H9 (cell line): Measurements from ENCODE around the gene XBP1. TPM values are rescaled to one million over a fixed set of nuclear protein-coding genes. Genes with fewer than 3 reads are reported as not detected.

Experiments
- DNase-seq: peaks from one replicate; pipeline ENCODE4 v3.0.0-alpha.2; 2017
- H2AFZ ChIP-seq: one replicate; pipeline ENCODE4 v1.6.1; 2013; ENCODE audit warnings: mild to moderate bottlenecking, low read length, control low read depth, moderate library complexity
- H2AK5ac ChIP-seq: 2 replicates; pipeline ENCODE4 v1.6.1; 2013; ENCODE audit warnings: low read length, control low read depth, mixed read lengths; ENCODE audit not compliant: insufficient read length
- H2BK120ac ChIP-seq: one replicate; pipeline ENCODE4 v1.6.1; 2013; ENCODE audit warnings: low read depth, mild to moderate bottlenecking, low read length, control low read depth, inconsistent platforms; ENCODE audit not compliant: poor library complexity, severe bottlenecking
- H2BK12ac ChIP-seq: 2 replicates; pipeline ENCODE4 v1.6.1; 2013; ENCODE audit warnings: low read length, control low read depth, mixed read lengths, low read depth; ENCODE audit not compliant: insufficient read length
- H2BK15ac ChIP-seq: 2 replicates; pipeline ENCODE4 v1.6.1; 2013; ENCODE audit warnings: low read depth, low read length, control low read depth
- H2BK20ac ChIP-seq: one replicate; pipeline ENCODE4 v1.6.1; 2013; ENCODE audit warnings: low read depth, mild to moderate bottlenecking, low read length, control low read depth, inconsistent platforms; ENCODE audit not compliant: poor library complexity, severe bottlenecking
- H2BK5ac ChIP-seq: 2 replicates; pipeline ENCODE4 v1.6.1; 2013; ENCODE audit warnings: low read length, control low read depth, mixed read lengths; ENCODE audit not compliant: insufficient read length
- H3K14ac ChIP-seq: 2 replicates; pipeline ENCODE4 v1.6.1; 2013; ENCODE audit warnings: low read length, control low read depth; ENCODE audit not compliant: insufficient read depth
- H3K18ac ChIP-seq: 2 replicates; pipeline ENCODE4 v1.6.1; 2013; ENCODE audit warnings: low read depth, mild to moderate bottlenecking, mixed read lengths, low read length, control low read depth; ENCODE audit not compliant: insufficient read length
- H3K23ac ChIP-seq: 2 replicates; pipeline ENCODE4 v1.6.1; 2013; ENCODE audit warnings: low read length, control low read depth, mixed read lengths, low read depth; ENCODE audit not compliant: insufficient read length
- H3K23me2 ChIP-seq: 2 replicates; pipeline ENCODE4 v1.6.1; 2013; ENCODE audit warnings: low read depth, mild to moderate bottlenecking, mixed read lengths, low read length, control low read depth; ENCODE audit not compliant: insufficient read length, poor library complexity, severe bottlenecking
- H3K27ac ChIP-seq: 2 replicates; pipeline ENCODE4 v1.5.1; 2013; ENCODE audit warnings: low read length, control low read depth, mixed read lengths, low read depth; ENCODE audit not compliant: insufficient read length
- H3K27me3 ChIP-seq: 2 replicates; pipeline ENCODE4 v1.6.1; 2013; ENCODE audit warnings: low read length, control low read depth, inconsistent platforms; ENCODE audit not compliant: insufficient read depth
- H3K4ac ChIP-seq: 2 replicates; pipeline ENCODE4 v1.6.1; 2013; ENCODE audit warnings: low read depth, mild to moderate bottlenecking, control low read depth, inconsistent platforms, low read length, moderate library complexity
- H3K4me1 ChIP-seq: 2 replicates; pipeline ENCODE4 v1.6.1; 2013; ENCODE audit warnings: low read length, control low read depth, inconsistent platforms; ENCODE audit not compliant: insufficient read depth
- H3K4me2 ChIP-seq: 2 replicates; pipeline ENCODE4 v1.6.1; 2013; ENCODE audit warnings: low read length, control low read depth, mixed read lengths; ENCODE audit not compliant: insufficient read length, insufficient read depth
- H3K56ac ChIP-seq: 2 replicates; pipeline ENCODE4 v1.6.1; 2013; ENCODE audit warnings: low read depth, mild to moderate bottlenecking, mixed read lengths, low read length, control low read depth; ENCODE audit not compliant: insufficient read length
- H3K79me1 ChIP-seq: 2 replicates; pipeline ENCODE4 v1.6.1; 2013; ENCODE audit warnings: low read depth, mild to moderate bottlenecking, moderate library complexity, low read length, control low read depth, inconsistent platforms; ENCODE audit not compliant: insufficient read depth, poor library complexity, severe bottlenecking
- H3K79me2 ChIP-seq: 2 replicates; pipeline ENCODE4 v1.6.1; 2013; ENCODE audit warnings: low read length, control low read depth, inconsistent platforms; ENCODE audit not compliant: insufficient read depth
- H3K9ac ChIP-seq: 2 replicates; pipeline ENCODE4 v1.6.1; 2013; ENCODE audit warnings: low read length, control low read depth, mixed read lengths; ENCODE audit not compliant: insufficient read length; ENCODE audit errors: extremely low read depth
- H3K9me3 ChIP-seq: one replicate; pipeline ENCODE4 v1.6.1; 2013; ENCODE audit warnings: low read depth, low read length, inconsistent platforms; ENCODE audit not compliant: control insufficient read depth
- H3T11ph ChIP-seq: one replicate; pipeline ENCODE4 v1.6.1; 2013; ENCODE audit warnings: mild to moderate bottlenecking, low read length, control low read depth, inconsistent platforms
- H4K20me1 ChIP-seq: one replicate; pipeline ENCODE4 v1.6.1; 2013; ENCODE audit not compliant: control insufficient read depth, insufficient read length, insufficient read depth
- H4K5ac ChIP-seq: 2 replicates; pipeline ENCODE4 v1.6.1; 2013; ENCODE audit warnings: low read depth, mild to moderate bottlenecking, mixed read lengths, low read length, control low read depth; ENCODE audit not compliant: insufficient read length
- H4K8ac ChIP-seq: replicated peaks from 2 replicates; pipeline ENCODE4 v1.6.1; 2013; ENCODE audit warnings: low read length, control low read depth, mixed read lengths, low read depth; ENCODE audit not compliant: insufficient read length
- H4K91ac ChIP-seq: 2 replicates; pipeline ENCODE4 v1.6.1; 2013; ENCODE audit warnings: low read depth, mild to moderate bottlenecking, moderate library complexity, mixed read lengths, low read length, control low read depth; ENCODE audit not compliant: insufficient read length
- H3K27ac Mint-ChIP-seq, 3 experiments: 2 replicates in 2 of 3; 3 replicates in 1 of 3; pipeline ENCODE4 v1.8.0; 2020 to 2021; ENCODE audit warnings: mixed read lengths in 3 of 3, mild to moderate bottlenecking in 1 of 3, moderate library complexity in 1 of 3
- H3K27me3 Mint-ChIP-seq: 2 replicates; pipeline ENCODE4 v1.8.0; 2021; ENCODE audit warnings: low read depth, mild to moderate bottlenecking, moderate library complexity, mixed read lengths
- H3K36me3 Mint-ChIP-seq, 3 experiments: 2 replicates in 2 of 3; 3 replicates in 1 of 3; pipeline ENCODE4 v1.8.0; 2020 to 2021; ENCODE audit warnings: low read depth in 3 of 3, mixed read lengths in 3 of 3; ENCODE audit not compliant: insufficient read depth in 1 of 3
- H3K4me1 Mint-ChIP-seq, 2 experiments: 2 replicates each; pipeline ENCODE4 v1.8.0; 2020; ENCODE audit warnings: mixed read lengths in 2 of 2
- H3K4me3 Mint-ChIP-seq, 2 experiments: 2 replicates in 1 of 2; 3 replicates in 1 of 2; pipeline ENCODE4 v1.8.0; 2020 to 2021; ENCODE audit warnings: mild to moderate bottlenecking in 2 of 2, mixed read lengths in 2 of 2, moderate library complexity in 1 of 2
- H3K9me3 Mint-ChIP-seq, 2 experiments: 2 replicates in 1 of 2; 3 replicates in 1 of 2; pipeline ENCODE4 v1.8.0; 2020; ENCODE audit warnings: mild to moderate bottlenecking in 2 of 2, mixed read lengths in 2 of 2, moderate library complexity in 1 of 2
- CTCF ChIP-seq: fragments of 200-600 bp; sonication (generic); conservative IDR thresholded peaks from 3 replicates; pipeline ENCODE4 v1.8.0; 2021; ENCODE audit warnings: antibody characterized with exemption, mild to moderate bottlenecking
- WGBS: extraction: QIAGEN DNeasy Blood & Tissue Kit; methylation state at CpG from one replicate; pipeline ENCODE4 v1.1.7; 2013; ENCODE audit warnings: missing lambda C conversion rate, low lambda C conversion rate, mixed read lengths; ENCODE audit not compliant: insufficient read length; ENCODE audit errors: extremely low coverage; 5-methylcytosine and 5-hydroxymethylcytosine counted together
- total RNA-seq: library from RNA; stranded (reverse); gene quantifications from 2 replicates; pipeline ENCODE4 v1.2.1, GENCODE V29; 2021

XBP1 gene
- total RNA-seq, 1 experiment from 2014 or later = 114 TPM

DNA sequence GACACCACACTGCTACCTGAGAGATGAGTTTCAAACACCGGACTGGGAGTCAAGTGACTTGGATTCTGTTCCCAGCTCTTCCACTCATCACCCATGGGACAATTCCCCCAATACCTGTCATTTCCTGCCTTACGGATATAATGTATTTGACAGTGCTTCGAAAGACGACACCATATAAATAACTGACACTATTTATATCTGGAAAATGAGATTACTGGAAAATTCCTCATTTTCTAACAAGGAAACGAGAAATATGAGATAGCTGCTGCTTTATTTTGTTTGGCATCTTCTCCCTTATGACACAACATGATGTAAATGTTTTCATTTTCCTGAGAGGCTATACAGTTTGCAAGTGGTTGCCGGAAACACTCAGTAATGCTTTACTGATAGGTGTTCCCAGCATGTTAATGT lies 49.9 kb downstream of the XBP1 start:
- H3K4me1 Mint-ChIP-seq = no peaks in the 10 kb centered on the region
- H3K36me3 Mint-ChIP-seq = peaks cover 36 to 69% (median 58%) of the 10 kb centered on the region in 3 experiments
- no peak for TF ChIP-seq CTCF
- H3K27me3 ChIP-seq = no peaks in the 10 kb centered on the region
- no peak overlapping the region for H4K8ac ChIP-seq
- no peak overlapping the region for H2BK20ac ChIP-seq
- H3K9me3 ChIP-seq = no peaks in the 10 kb centered on the region
- H2BK15ac ChIP-seq = no peak overlapping the region
- H3K4me2 ChIP-seq = no peak overlapping the region
- H2BK12ac ChIP-seq = no peak overlapping the region
- H3K4me3 Mint-ChIP-seq = no peak overlapping the region
- H3K27me3 Mint-ChIP-seq = no peaks in the 10 kb centered on the region
- H3K27ac ChIP-seq = no peak overlapping the region
- H4K5ac ChIP-seq = no peak overlapping the region
- H3K9me3 Mint-ChIP-seq = no peaks in the 10 kb centered on the region
- no peak for DNase-seq
- H3K79me2 ChIP-seq = no peaks in the 10 kb centered on the region
- no peaks in the 10 kb centered on the region for H3K23me2 ChIP-seq
- no peak overlapping the region for H3K14ac ChIP-seq
- H3K9ac ChIP-seq = no peak overlapping the region
- no peak overlapping the region for H3K4ac ChIP-seq
- H2AFZ ChIP-seq = no peak overlapping the region
- no peak overlapping the region for H2AK5ac ChIP-seq
- no peaks in the 10 kb centered on the region for H4K20me1 ChIP-seq
- H3K27ac Mint-ChIP-seq = no peak overlapping the region
- no peak overlapping the region for H3K18ac ChIP-seq
- H3T11ph ChIP-seq = no peak overlapping the region
- H3K56ac ChIP-seq = no peak overlapping the region
- no peaks in the 10 kb centered on the region for H3K4me1 ChIP-seq
- no peak overlapping the region for H2BK120ac ChIP-seq
- H3K23ac ChIP-seq = no peak overlapping the region
- H2BK5ac ChIP-seq = no peak overlapping the region
- no peaks in the 10 kb centered on the region for H3K79me1 ChIP-seq
- no peak overlapping the region for H4K91ac ChIP-seq
- WGBS = no CpG with 5 or more reads among the region's 6 CpGs

Other genes with a start within 250 kb of the XBP1 start
- 12.6 and 13.6 TPM in 2 replicates for gene TTC28, start 120.7 kb downstream of the XBP1 start, total RNA-seq
- gene CHEK2, start 58.7 kb downstream of the XBP1 start, total RNA-seq = 54.4 and 61.1 TPM in 2 replicates
- gene HSCB, start 58.5 kb downstream of the XBP1 start, total RNA-seq = 20.8 and 21.2 TPM in 2 replicates
- 40.0 and 41.4 TPM in 2 replicates for gene CCDC117, start 27.9 kb downstream of the XBP1 start, total RNA-seq
- 20.5 and 20.6 TPM in 2 replicates for gene ZNRF3, start 83.0 kb upstream of the XBP1 start, total RNA-seq